ENCODE results near the gene GUCA1C. TPM values are rescaled to one million over a fixed set of nuclear protein-coding genes. Genes with fewer than 3 reads are reported as not detected.

Gene GUCA1C
- total RNA-seq, 1 donor from 2014 or later, result not detected

DNA sequence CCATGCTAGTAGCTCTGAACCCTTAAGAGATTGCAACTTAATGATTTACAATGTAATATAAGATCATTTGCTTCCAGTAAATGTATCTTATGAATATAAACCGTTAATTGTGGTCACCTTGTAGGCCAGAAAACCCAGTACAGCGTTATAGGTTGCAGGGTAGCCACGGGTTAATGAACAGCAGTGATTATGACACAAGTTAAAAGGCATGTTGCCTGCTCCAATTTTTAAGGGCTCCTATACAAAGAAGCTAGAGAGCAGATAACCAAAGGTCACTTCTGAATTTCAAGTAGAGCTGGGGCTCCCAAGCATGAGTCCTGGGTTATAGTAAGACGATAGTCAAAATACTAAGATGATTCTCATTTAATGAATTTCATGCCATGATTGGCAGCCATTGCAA lies 13.5 kb downstream of the GUCA1C start:
- POLR2A ChIA-PET, result no interaction called here

DNA sequence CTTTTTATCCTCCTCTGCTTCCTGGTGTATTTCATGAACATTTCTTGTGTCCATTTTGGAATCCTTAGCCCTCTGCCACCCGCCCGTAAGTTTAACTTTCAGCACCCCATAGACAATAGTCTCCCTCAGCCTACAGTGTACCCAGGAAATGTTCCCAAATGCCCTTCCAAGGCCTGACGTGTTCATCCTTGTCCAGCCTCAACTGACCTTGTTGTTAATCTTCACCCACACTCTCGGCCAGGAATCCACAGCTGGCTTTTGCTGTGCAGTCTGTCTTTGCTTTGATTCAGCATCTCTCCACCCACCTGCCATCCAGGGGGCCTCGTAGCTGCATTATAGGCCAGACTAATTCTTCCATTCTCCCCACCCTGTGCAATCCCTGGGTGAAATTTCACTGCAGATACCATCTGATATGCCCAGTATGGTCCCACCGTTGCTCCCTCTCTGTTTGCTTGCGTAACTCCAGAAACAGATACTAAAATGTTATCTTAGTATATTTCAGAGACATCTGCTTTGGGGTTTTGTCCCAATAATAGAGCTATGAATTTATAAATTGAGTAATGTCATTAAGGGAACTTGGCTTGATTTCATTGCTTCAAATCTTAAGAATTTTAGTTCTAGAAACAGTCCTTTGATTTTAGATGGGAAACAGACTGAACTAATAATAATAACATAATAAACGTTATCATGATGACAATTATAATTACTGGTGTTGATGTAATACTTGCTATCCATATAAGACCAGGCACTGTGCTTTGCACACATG lies 16.6 kb downstream of the GUCA1C start:
- Mint-ChIP-seq H3K4me3 (no peak overlapping the region), H3K36me3 (ENCODE audit: low read depth) (no peaks in the 10 kb centered on the region), H3K27me3 (peaks cover 2% of the 10 kb centered on the region), H3K4me1 (no peaks in the 10 kb centered on the region), H3K9me3 (no peaks in the 10 kb centered on the region), H3K27ac (no peak overlapping the region)
- ATAC-seq (ENCODE audit: low read depth) (no peak), DNase-seq (no peak)
- intact Hi-C loops (cut with micrococcal nuclease), result no loop called here
- CTCF ChIA-PET, result no interaction called here
- POLR2A ChIA-PET, result no interaction called here
- TF ChIP-seq, protein P1, sequence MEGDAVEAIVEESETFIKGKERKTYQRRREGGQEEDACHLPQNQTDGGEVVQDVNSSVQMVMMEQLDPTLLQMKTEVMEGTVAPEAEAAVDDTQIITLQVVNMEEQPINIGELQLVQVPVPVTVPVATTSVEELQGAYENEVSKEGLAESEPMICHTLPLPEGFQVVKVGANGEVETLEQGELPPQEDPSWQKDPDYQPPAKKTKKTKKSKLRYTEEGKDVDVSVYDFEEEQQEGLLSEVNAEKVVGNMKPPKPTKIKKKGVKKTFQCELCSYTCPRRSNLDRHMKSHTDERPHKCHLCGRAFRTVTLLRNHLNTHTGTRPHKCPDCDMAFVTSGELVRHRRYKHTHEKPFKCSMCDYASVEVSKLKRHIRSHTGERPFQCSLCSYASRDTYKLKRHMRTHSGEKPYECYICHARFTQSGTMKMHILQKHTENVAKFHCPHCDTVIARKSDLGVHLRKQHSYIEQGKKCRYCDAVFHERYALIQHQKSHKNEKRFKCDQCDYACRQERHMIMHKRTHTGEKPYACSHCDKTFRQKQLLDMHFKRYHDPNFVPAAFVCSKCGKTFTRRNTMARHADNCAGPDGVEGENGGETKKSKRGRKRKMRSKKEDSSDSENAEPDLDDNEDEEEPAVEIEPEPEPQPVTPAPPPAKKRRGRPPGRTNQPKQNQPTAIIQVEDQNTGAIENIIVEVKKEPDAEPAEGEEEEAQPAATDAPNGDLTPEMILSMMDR (IDR thresholded peaks at IDR 0.05), result no peak

More for the DNA sequence above, 13.5 kb downstream of the GUCA1C start:
- no peak overlapping the region for H3K27ac Mint-ChIP-seq
- H3K4me1 Mint-ChIP-seq, result no peaks in the 10 kb centered on the region
- ATAC-seq (ENCODE audit: low read depth) (no peak), DNase-seq (no peak)
- no peak overlapping the region for H3K4me3 Mint-ChIP-seq
- H3K27me3 Mint-ChIP-seq, result no peaks in the 10 kb centered on the region
- CTCF ChIA-PET, result no interaction called here
- H3K9me3 Mint-ChIP-seq, result no peaks in the 10 kb centered on the region
- TF ChIP-seq, protein P1 (IDR thresholded peaks at IDR 0.05), result no peak
- intact Hi-C loops (cut with micrococcal nuclease), result no loop called here
- no peaks in the 10 kb centered on the region for H3K36me3 Mint-ChIP-seq (ENCODE audit: low read depth)

DNA sequence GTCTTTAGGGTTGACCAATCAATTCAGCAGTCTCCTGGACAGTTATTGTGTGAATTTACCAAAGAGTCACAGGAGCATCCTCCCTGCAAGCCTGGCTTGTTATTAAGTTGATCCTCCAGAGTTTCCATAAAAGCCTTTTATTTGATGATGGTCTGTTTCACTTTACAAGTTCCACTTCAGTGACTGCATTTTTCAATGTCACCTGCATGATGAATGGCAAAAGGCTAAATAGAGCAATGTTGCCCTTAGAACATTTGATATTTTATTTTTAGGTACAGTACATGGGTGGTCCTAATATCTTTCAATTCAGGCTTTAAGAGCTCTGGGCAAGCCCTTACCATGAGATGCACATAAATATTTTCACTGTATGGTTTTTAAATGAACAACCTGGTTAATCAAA lies 22.6 kb downstream of the GUCA1C start:
- DNase-seq (no peak), ATAC-seq (ENCODE audit: low read depth) (no peak)
- no peaks in the 10 kb centered on the region for H3K4me1 Mint-ChIP-seq
- CTCF ChIA-PET, result no interaction called here
- H3K27me3 Mint-ChIP-seq, result peaks cover 22% of the 10 kb centered on the region
- peaks cover 5% of the 10 kb centered on the region for H3K9me3 Mint-ChIP-seq
- POLR2A ChIA-PET, result no interaction called here
- H3K4me3 Mint-ChIP-seq, result no peak overlapping the region
- no peak overlapping the region for H3K27ac Mint-ChIP-seq
- intact Hi-C loops (cut with micrococcal nuclease), result no loop called here
- H3K36me3 Mint-ChIP-seq (ENCODE audit: low read depth), result no peaks in the 10 kb centered on the region
- TF ChIP-seq, protein P1 (IDR thresholded peaks at IDR 0.05), result no peak

DNA sequence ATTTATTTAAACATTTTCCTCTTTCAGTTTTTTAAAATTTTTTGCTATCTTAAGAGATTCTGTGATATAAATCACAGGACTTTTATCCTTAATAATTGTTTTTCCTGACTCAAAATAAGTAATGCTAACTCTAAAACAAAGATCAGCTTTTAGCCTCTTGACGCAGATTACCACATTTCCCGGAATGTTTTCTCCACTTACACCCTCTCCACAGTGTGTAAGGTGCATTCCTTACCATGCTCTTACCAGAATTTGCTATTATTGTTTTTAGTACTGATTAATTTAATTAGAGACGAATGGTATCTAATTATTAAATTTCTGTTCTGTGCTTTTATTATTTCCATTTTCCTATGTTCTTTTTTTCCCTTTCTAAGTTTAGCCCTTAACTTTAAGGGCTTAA lies 34.8 kb downstream of the GUCA1C start:
- H3K27me3 Mint-ChIP-seq, result peaks cover 19% of the 10 kb centered on the region
- no peaks in the 10 kb centered on the region for H3K36me3 Mint-ChIP-seq (ENCODE audit: low read depth)
- TF ChIP-seq, protein P1 (IDR thresholded peaks at IDR 0.05), result no peak
- ATAC-seq (ENCODE audit: low read depth), result no peak
- ChIA-PET POLR2A (no interaction called here), CTCF (no interaction called here)
- no peaks in the 10 kb centered on the region for H3K9me3 Mint-ChIP-seq
- no peak for DNase-seq
- H3K4me3 Mint-ChIP-seq, result no peak overlapping the region
- H3K4me1 Mint-ChIP-seq, result no peaks in the 10 kb centered on the region
- H3K27ac Mint-ChIP-seq, result no peak overlapping the region
- intact Hi-C loops (cut with micrococcal nuclease), result no loop called here

DNA sequence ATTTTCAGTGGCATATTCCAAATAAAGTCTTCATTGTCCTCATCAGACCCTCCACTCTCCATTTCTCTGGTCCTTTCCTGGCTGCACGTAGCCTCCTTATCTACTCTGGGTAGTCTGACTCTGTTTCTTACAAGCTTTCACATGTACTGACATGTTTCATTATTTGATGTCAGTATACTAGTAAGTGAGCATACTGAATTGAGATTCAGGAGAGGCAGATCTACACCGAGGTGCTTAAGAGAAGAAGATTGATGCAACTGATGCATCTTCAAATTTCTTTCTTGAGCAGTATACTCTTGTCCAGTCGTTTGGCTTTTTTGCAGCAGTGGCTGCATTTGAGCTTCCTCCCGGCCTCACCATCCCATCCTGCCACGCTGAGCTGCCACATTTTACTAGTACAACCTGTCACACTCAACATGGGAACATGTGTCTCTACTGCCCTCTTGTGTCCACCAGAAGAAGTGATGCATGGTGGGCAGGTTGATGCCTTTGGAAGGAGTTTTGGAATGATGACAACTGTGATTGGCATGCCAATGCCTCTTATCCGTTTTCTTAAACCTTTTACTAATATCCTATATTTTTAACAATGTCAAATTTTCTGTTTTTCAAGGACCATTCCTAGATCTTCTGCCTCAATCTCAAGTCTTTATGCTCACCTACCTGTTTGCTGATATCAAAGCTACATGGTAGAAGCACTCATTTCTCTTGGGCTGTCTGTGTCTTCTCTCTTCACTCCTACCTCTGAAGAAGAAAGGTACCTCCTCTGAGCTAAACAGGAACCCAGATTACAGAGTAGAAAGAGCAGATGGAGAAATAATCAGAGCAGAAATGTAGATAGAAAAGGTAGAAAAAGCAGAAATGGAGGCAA lies 38.7 kb downstream of the GUCA1C start:
- peaks cover 13% of the 10 kb centered on the region for H3K27me3 Mint-ChIP-seq
- H3K27ac Mint-ChIP-seq, result no peak overlapping the region
- CTCF ChIA-PET, result interaction anchor here (0.5 to 5.2 kb wide), 19 partner anchors 10 to 437 kb away, joined by 3 to 61 read pairs (median 4); no protein-coding TSS in a partner anchor
- no peaks in the 10 kb centered on the region for H3K36me3 Mint-ChIP-seq (ENCODE audit: low read depth)
- TF ChIP-seq, protein P1 (IDR thresholded peaks at IDR 0.05), result peak; percentile 32
- no peak overlapping the region for H3K4me3 Mint-ChIP-seq
- intact Hi-C loops (cut with micrococcal nuclease), result loop anchor here (1.0 to 2.0 kb wide), 6 partner anchors 168 to 1679 kb away; partner anchors contain the start of genes CIP2A and DZIP3
- H3K4me1 Mint-ChIP-seq, result no peaks in the 10 kb centered on the region
- ATAC-seq (ENCODE audit: low read depth), result peak; percentile 78
- no peak for DNase-seq
- H3K9me3 Mint-ChIP-seq, result no peaks in the 10 kb centered on the region
- POLR2A ChIA-PET, result no interaction called here
